ENCODE data around the gene RUNX1. TPM values are rescaled to one million over a fixed set of nuclear protein-coding genes. Genes with fewer than 3 reads are reported as not detected.

RUNX1 gene
- total RNA-seq, 1 donor from 2014 or later, result 18.7 TPM

GRCh38 chr21:35021546-35021945, 27.6 kb downstream of the RUNX1 start:
- H3K4me3 Mint-ChIP-seq (ENCODE audit: unreplicated experiment), result no peak overlapping the region
- no peak overlapping the region for H3K27ac Mint-ChIP-seq (ENCODE audit: unreplicated experiment)
- H3K9me3 Mint-ChIP-seq (ENCODE audit: unreplicated experiment), result no peaks in the 10 kb centered on the region
- peaks cover 3% of the 10 kb centered on the region for H3K27me3 Mint-ChIP-seq (ENCODE audit: unreplicated experiment)
- peaks cover 13% of the 10 kb centered on the region for H3K4me1 Mint-ChIP-seq (ENCODE audit: unreplicated experiment)
- DNase-seq (ENCODE audit: low spot score), result no peak
- TF ChIP-seq CTCF (IDR thresholded peaks at IDR 0.05; ENCODE audit: unreplicated experiment), result no peak
- H3K36me3 Mint-ChIP-seq (ENCODE audit: low read depth, unreplicated experiment), result no peaks in the 10 kb centered on the region

DNA sequence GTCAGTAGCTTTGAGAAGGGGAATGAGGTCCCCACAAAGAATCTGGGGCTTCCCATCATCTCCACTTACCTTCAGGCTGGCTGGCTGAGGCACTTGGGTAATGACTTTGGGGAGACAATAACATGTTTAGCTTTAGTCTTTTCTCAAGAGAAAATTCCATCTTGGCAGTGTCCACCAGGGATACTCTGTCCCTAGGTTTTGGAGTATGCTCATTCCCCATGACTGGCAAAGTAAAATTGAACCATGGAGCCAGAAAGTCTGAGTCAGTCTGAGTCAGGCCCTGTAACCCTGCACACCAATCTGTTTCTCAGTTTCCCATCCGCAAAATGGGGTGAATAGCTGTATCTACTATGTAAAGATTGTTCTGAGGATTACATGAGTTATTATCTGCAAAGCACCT, 28.2 kb downstream of the RUNX1 start:
- no peak for DNase-seq (ENCODE audit: low spot score)
- no peaks in the 10 kb centered on the region for H3K9me3 Mint-ChIP-seq (ENCODE audit: unreplicated experiment)
- no peak overlapping the region for H3K27ac Mint-ChIP-seq (ENCODE audit: unreplicated experiment)
- H3K4me1 Mint-ChIP-seq (ENCODE audit: unreplicated experiment), result peaks cover 8% of the 10 kb centered on the region
- TF ChIP-seq CTCF (IDR thresholded peaks at IDR 0.05; ENCODE audit: unreplicated experiment), result no peak
- no peak overlapping the region for H3K4me3 Mint-ChIP-seq (ENCODE audit: unreplicated experiment)
- no peaks in the 10 kb centered on the region for H3K36me3 Mint-ChIP-seq (ENCODE audit: low read depth, unreplicated experiment)
- H3K27me3 Mint-ChIP-seq (ENCODE audit: unreplicated experiment), result peaks cover 3% of the 10 kb centered on the region

GRCh38 chr21:35020436-35020835, 28.7 kb downstream of the RUNX1 start:
- Mint-ChIP-seq H3K9me3 (ENCODE audit: unreplicated experiment) (no peaks in the 10 kb centered on the region), H3K4me3 (ENCODE audit: unreplicated experiment) (no peak overlapping the region), H3K27ac (ENCODE audit: unreplicated experiment) (no peak overlapping the region), H3K36me3 (ENCODE audit: low read depth, unreplicated experiment) (no peaks in the 10 kb centered on the region), H3K4me1 (ENCODE audit: unreplicated experiment) (peaks cover 4% of the 10 kb centered on the region), H3K27me3 (ENCODE audit: unreplicated experiment) (peaks cover 3% of the 10 kb centered on the region)
- no peak for TF ChIP-seq CTCF (IDR thresholded peaks at IDR 0.05; ENCODE audit: unreplicated experiment)
- no peak for DNase-seq (ENCODE audit: low spot score)

DNA sequence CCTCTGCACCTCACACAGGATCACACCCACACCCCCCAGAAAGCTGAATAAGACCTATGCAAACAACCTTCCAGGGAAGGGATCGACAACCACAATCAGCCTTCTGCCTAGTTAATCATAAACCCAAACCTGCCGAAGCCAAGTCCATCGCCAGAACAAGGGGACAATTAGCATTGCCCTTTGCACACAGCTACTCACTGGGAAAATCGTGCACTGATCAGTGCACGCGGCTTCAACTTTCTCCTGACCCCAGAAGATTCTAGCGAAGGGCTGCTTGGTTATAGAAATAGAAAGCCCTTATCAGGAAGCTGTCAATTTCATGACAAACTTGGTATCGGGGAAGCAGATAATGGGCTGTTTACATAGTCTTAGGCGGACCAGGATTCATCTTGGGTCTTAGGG, 29.5 kb downstream of the RUNX1 start:
- no peaks in the 10 kb centered on the region for H3K9me3 Mint-ChIP-seq (ENCODE audit: unreplicated experiment)
- DNase-seq (ENCODE audit: low spot score), result no peak
- no peak for TF ChIP-seq CTCF (IDR thresholded peaks at IDR 0.05; ENCODE audit: unreplicated experiment)
- peaks cover 1% of the 10 kb centered on the region for H3K27me3 Mint-ChIP-seq (ENCODE audit: unreplicated experiment)
- no peak overlapping the region for H3K27ac Mint-ChIP-seq (ENCODE audit: unreplicated experiment)
- no peaks in the 10 kb centered on the region for H3K36me3 Mint-ChIP-seq (ENCODE audit: low read depth, unreplicated experiment)
- no peaks in the 10 kb centered on the region for H3K4me1 Mint-ChIP-seq (ENCODE audit: unreplicated experiment)
- H3K4me3 Mint-ChIP-seq (ENCODE audit: unreplicated experiment), result no peak overlapping the region

- no peaks in the 10 kb centered on the region for H3K9me3 Mint-ChIP-seq (ENCODE audit: unreplicated experiment)
- peaks cover 1% of the 10 kb centered on the region for H3K27me3 Mint-ChIP-seq (ENCODE audit: unreplicated experiment)
- H3K36me3 Mint-ChIP-seq (ENCODE audit: low read depth, unreplicated experiment), result no peaks in the 10 kb centered on the region
- H3K4me1 Mint-ChIP-seq (ENCODE audit: unreplicated experiment), result no peaks in the 10 kb centered on the region
- no peak overlapping the region for H3K27ac Mint-ChIP-seq (ENCODE audit: unreplicated experiment)
- no peak overlapping the region for H3K4me3 Mint-ChIP-seq (ENCODE audit: unreplicated experiment)
- TF ChIP-seq CTCF (IDR thresholded peaks at IDR 0.05; ENCODE audit: unreplicated experiment), result no peak
- no peak for DNase-seq (ENCODE audit: low spot score)
Measured at GRCh38 chr21:35017256-35017655, 31.8 kb downstream of the RUNX1 start.
